Ascending aorta (tissue), 2 donors: Measurements from ENCODE around the gene MKS1. TPM values are rescaled to one million over a fixed set of nuclear protein-coding genes. Genes with fewer than 3 reads are reported as not detected.

Experiments used
- DNase-seq, 2 donors: peaks; one replicate each; pipeline ENCODE4 v3.0.0-alpha.2; 2019; ENCODE audit warnings: low spot score in 2 of 2
- H3K27ac ChIP-seq, 2 donors: fragments of 200-600 bp; sonication (generic); one replicate each; pipeline ENCODE4 v1.5.1; 2016 to 2017; ENCODE audit warnings: mild to moderate bottlenecking in 1 of 2
- H3K27me3 ChIP-seq: fragments of 200-600 bp; sonication (generic); one replicate; pipeline ENCODE4 v1.5.1; 2017
- H3K36me3 ChIP-seq, 2 donors: fragments of 200-600 bp; sonication (generic); one replicate each; pipeline ENCODE4 v1.5.1; 2016
- H3K4me1 ChIP-seq, 2 donors: fragments of 200-600 bp; sonication (generic); one replicate each; pipeline ENCODE4 v1.5.1; 2016 to 2017; ENCODE audit warnings: mild to moderate bottlenecking in 1 of 2
- H3K4me3 ChIP-seq, 2 donors: fragments of 200-600 bp; sonication (generic); one replicate each; pipeline ENCODE4 v1.5.1; 2016 to 2017; ENCODE audit warnings: mild to moderate bottlenecking in 1 of 2
- H3K9me3 ChIP-seq, 2 donors: fragments of 200-600 bp; sonication (generic); one replicate each; pipeline ENCODE4 v1.5.1; 2016
- CTCF ChIP-seq, 3 experiments: fragments of 200-600 bp in 2 of 3; fragments of 450-650 bp in 1 of 3; sonication (generic) in 2 of 3; IDR thresholded peaks; one replicate each; pipeline ENCODE4 v1.5.1; 2016 to 2019; ENCODE audit warnings: antibody characterized with exemption in 3 of 3, mild to moderate bottlenecking in 1 of 3, moderate library complexity in 1 of 3
- intact Hi-C: fragments of 100-400 bp; cut with DNase I; formaldehyde crosslinking; loops from one replicate; pipeline ENCODE4 v1.15.1; 2023
- total RNA-seq: library from RNA; depleted of rRNA; stranded (reverse); fragments of >200 nt; gene quantifications from one replicate; pipeline ENCODE4 v1.1.0, GENCODE V29; 2016

MKS1 gene
- total RNA-seq: 1.5 TPM

GRCh38 chr17:58219007-58219788 is at the start of gene MKS1:
TSS of gene MKS1 (minus strand) at chr17:58219255. CDS start at chr17:58219230, 25 bp downstream.
- peak; percentile 56 to 79 (median 75) for TF ChIP-seq CTCF (IDR thresholded peaks at IDR 0.05)
- H3K4me1 ChIP-seq: no peaks in the 10 kb centered on the region
- DNase-seq: peak; percentile 70 to 97
- peaks cover 0 to 9% of the 10 kb centered on the region in 2 donors for H3K36me3 ChIP-seq
- intact Hi-C loops: loop anchor here (1.0 to 5.0 kb wide), 5 partner anchors 134 to 412 kb away; partner anchors contain the start of genes MRPS23, SRSF1 and SUPT4H1
- H3K4me3 ChIP-seq: peak within 1 kb of the TSS; percentile 58 to 65
- no peaks in the 10 kb centered on the region for H3K9me3 ChIP-seq
- H3K27me3 ChIP-seq: no peaks in the 10 kb centered on the region
- peak within 1 kb of the TSS; percentile 56 to 67 for H3K27ac ChIP-seq

- H3K27me3 ChIP-seq: no peaks in the 10 kb centered on the region
- peak in 1 of 2 donors; percentile 42 for DNase-seq
- no peak for TF ChIP-seq CTCF (IDR thresholded peaks at IDR 0.05)
These were observed 49.3 kb upstream of the MKS1 start for GRCh38 chr17:58268326-58268725.

GRCh38 chr17:58267347-58268324 is 48.6 kb upstream of the MKS1 start:
- intact Hi-C loops: no loop called here
- peak in 1 of 2 donors; percentile 47 for DNase-seq

More at GRCh38 chr17:58268326-58268725, 49.3 kb upstream of the MKS1 start:
- Histone ChIP-seq H3K36me3 (no peaks in the 10 kb centered on the region), H3K4me1 (no peaks in the 10 kb centered on the region), H3K4me3 (no peak overlapping the region), H3K9me3 (no peaks in the 10 kb centered on the region), H3K27ac (no peak overlapping the region)
- intact Hi-C loops: no loop called here

GRCh38 chr17:58265902-58266875 is 47.1 kb upstream of the MKS1 start:
- intact Hi-C loops: no loop called here
- H3K27ac ChIP-seq: no peak overlapping the region
- H3K4me3 ChIP-seq: no peak overlapping the region
- H3K36me3 ChIP-seq: no peaks in the 10 kb centered on the region
- H3K4me1 ChIP-seq: no peaks in the 10 kb centered on the region
- no peaks in the 10 kb centered on the region for H3K9me3 ChIP-seq
- no peak for DNase-seq
- no peak for TF ChIP-seq CTCF (IDR thresholded peaks at IDR 0.05)
- H3K27me3 ChIP-seq: no peaks in the 10 kb centered on the region

More at GRCh38 chr17:58267347-58268324, 48.6 kb upstream of the MKS1 start:
- Histone ChIP-seq H3K4me3 (no peak overlapping the region), H3K36me3 (no peaks in the 10 kb centered on the region), H3K9me3 (no peaks in the 10 kb centered on the region), H3K4me1 (no peaks in the 10 kb centered on the region), H3K27me3 (no peaks in the 10 kb centered on the region), H3K27ac (no peak overlapping the region)
- no peak for TF ChIP-seq CTCF (IDR thresholded peaks at IDR 0.05)

GRCh38 chr17:58265271-58265670 is 46.2 kb upstream of the MKS1 start:
- intact Hi-C loops: no loop called here
- Histone ChIP-seq H3K27ac (no peak overlapping the region), H3K9me3 (no peaks in the 10 kb centered on the region), H3K4me3 (no peak overlapping the region), H3K27me3 (peaks cover 4% of the 10 kb centered on the region), H3K36me3 (no peaks in the 10 kb centered on the region), H3K4me1 (no peaks in the 10 kb centered on the region)
- DNase-seq: no peak
- TF ChIP-seq CTCF (IDR thresholded peaks at IDR 0.05): no peak
